ENCODE results near the gene BRAP. TPM values are rescaled to one million over a fixed set of nuclear protein-coding genes. Genes with fewer than 3 reads are reported as not detected.
A peak's percentile ranks its signal among the peaks of the same experiment; 100 is the strongest.

The BRAP gene
- total and polyA plus RNA-seq, 2 experiments from 2014 or later, result 14.9 to 24.4 TPM

- H3K4me1 ChIP-seq (ENCODE audit: low read depth), result no peaks in the 10 kb centered on the region
- H3K9me3 ChIP-seq (ENCODE audit: low read depth), result no peaks in the 10 kb centered on the region
- peaks cover 47% of the 10 kb centered on the region for H3K36me3 ChIP-seq
- H3K27me3 ChIP-seq, result no peaks in the 10 kb centered on the region
- DNase-seq (ENCODE audit: low read depth in 1 of 2, low spot score in 1 of 2), result no peak
- no peak for TF ChIP-seq CTCF (IDR thresholded peaks at IDR 0.05; ENCODE audit: low read depth, low read length)
- no peak overlapping the region for H3K27ac ChIP-seq
- no peak overlapping the region for H3K4me3 ChIP-seq
These were observed 12.9 kb downstream of the BRAP start for GRCh38 chr12:111672822-111673381.

- no peak for TF ChIP-seq CTCF (IDR thresholded peaks at IDR 0.05; ENCODE audit: low read depth, low read length)
- H3K27ac ChIP-seq, result no peak overlapping the region
- H3K4me1 ChIP-seq (ENCODE audit: low read depth), result peaks cover 11% of the 10 kb centered on the region
- H3K27me3 ChIP-seq, result peaks cover 4% of the 10 kb centered on the region
- no peaks in the 10 kb centered on the region for H3K9me3 ChIP-seq (ENCODE audit: low read depth)
- no peak for DNase-seq (ENCODE audit: low read depth in 1 of 2, low spot score in 1 of 2)
- peaks cover 24% of the 10 kb centered on the region for H3K36me3 ChIP-seq
- no peak overlapping the region for H3K4me3 ChIP-seq
These were observed 20.5 kb downstream of the BRAP start for GRCh38 chr12:111664961-111665865.

GRCh38 chr12:111664499-111664898, 21.3 kb downstream of the BRAP start:
- Histone ChIP-seq H3K4me3 (no peak overlapping the region), H3K9me3 (ENCODE audit: low read depth) (no peaks in the 10 kb centered on the region), H3K36me3 (peaks cover 26% of the 10 kb centered on the region), H3K27me3 (peaks cover 4% of the 10 kb centered on the region), H3K4me1 (ENCODE audit: low read depth) (peaks cover 11% of the 10 kb centered on the region), H3K27ac (no peak overlapping the region)
- no peak for DNase-seq (ENCODE audit: low read depth in 1 of 2, low spot score in 1 of 2)
- no peak for TF ChIP-seq CTCF (IDR thresholded peaks at IDR 0.05; ENCODE audit: low read depth, low read length)

- Histone ChIP-seq H3K4me3 (no peak overlapping the region), H3K27me3 (peaks cover 19% of the 10 kb centered on the region), H3K4me1 (ENCODE audit: low read depth) (peaks cover 6% of the 10 kb centered on the region), H3K36me3 (peaks cover 43% of the 10 kb centered on the region), H3K9me3 (ENCODE audit: low read depth) (no peaks in the 10 kb centered on the region), H3K27ac (no peak overlapping the region)
- no peak for TF ChIP-seq CTCF (IDR thresholded peaks at IDR 0.05; ENCODE audit: low read depth, low read length)
- peak in 1 of 2 donors; percentile 35 for DNase-seq (ENCODE audit: low read depth in 1 of 2, low spot score in 1 of 2)
These were observed 29.7 kb downstream of the BRAP start for GRCh38 chr12:111656016-111656415.

GRCh38 chr12:111655356-111655755, 30.4 kb downstream of the BRAP start:
- Histone ChIP-seq H3K36me3 (peaks cover 44% of the 10 kb centered on the region), H3K4me3 (no peak overlapping the region), H3K9me3 (ENCODE audit: low read depth) (no peaks in the 10 kb centered on the region), H3K27ac (no peak overlapping the region), H3K27me3 (peaks cover 19% of the 10 kb centered on the region), H3K4me1 (ENCODE audit: low read depth) (peaks cover 6% of the 10 kb centered on the region)
- no peak for TF ChIP-seq CTCF (IDR thresholded peaks at IDR 0.05; ENCODE audit: low read depth, low read length)
- no peak for DNase-seq (ENCODE audit: low read depth in 1 of 2, low spot score in 1 of 2)

Measured in cardiac muscle cell (in vitro differentiated cells and primary cell).